Upper lobe of left lung (tissue), 6 donors: Measurements from ENCODE around the gene CCSER2. TPM values are rescaled to one million over a fixed set of nuclear protein-coding genes. Genes with fewer than 3 reads are reported as not detected.

Experiments used
- ATAC-seq, 2 donors: fragments of 200-7000 bp; cut with Tn5 transposase; one replicate each; pipeline ENCODE4 v1.9.1; 2022; ENCODE audit warnings: mild to moderate bottlenecking in 2 of 2, moderate library complexity in 2 of 2; ENCODE audit not compliant: low FRiP score in 2 of 2
- DNase-seq, 2 donors: peaks; one replicate each; pipeline ENCODE4 v3.0.0-alpha.2; 2019 to 2020
- H3K27ac ChIP-seq, 4 donors: fragments of 200-600 bp; sonication (generic); one replicate each; pipeline ENCODE4 v1.5.1; 2016 to 2019
- H3K27me3 ChIP-seq, 4 donors: fragments of 200-600 bp; sonication (generic); one replicate each; pipeline ENCODE4 v1.5.1; 2017 to 2019
- H3K36me3 ChIP-seq, 4 donors: fragments of 200-600 bp; sonication (generic); one replicate each; pipeline ENCODE4 v1.5.1; 2016 to 2019
- H3K4me1 ChIP-seq, 4 donors: fragments of 200-600 bp; sonication (generic); one replicate each; pipeline ENCODE4 v1.5.1; 2018 to 2019
- H3K4me3 ChIP-seq, 4 donors: fragments of 200-600 bp; sonication (generic); one replicate each; pipeline ENCODE4 v1.5.1; 2017 to 2019; ENCODE audit warnings: mild to moderate bottlenecking in 2 of 4, moderate library complexity in 1 of 4
- H3K9me3 ChIP-seq, 4 donors: fragments of 200-600 bp; sonication (generic); one replicate each; pipeline ENCODE4 v1.5.1; 2018 to 2019
- CTCF ChIP-seq, 6 experiments: fragments of 450-650 bp in 4 of 6; fragments of 200-600 bp in 2 of 6; sonication (generic) in 2 of 6; IDR thresholded peaks; one replicate each; pipeline ENCODE4 v1.5.1; 2016 to 2019; ENCODE audit warnings: antibody characterized with exemption in 6 of 6
- EP300 ChIP-seq, 4 donors: sonication (generic); formaldehyde crosslinking; IDR thresholded peaks; one replicate each; pipeline ENCODE4 v1.5.1; 2017; ENCODE audit warnings: antibody characterized with exemption in 4 of 4, control low read depth in 2 of 4
- POLR2A ChIP-seq, 4 donors: fragments of 450-650 bp; IDR thresholded peaks; one replicate each; pipeline ENCODE4 v1.5.1; 2016 to 2017; ENCODE audit warnings: antibody characterized with exemption in 4 of 4, mild to moderate bottlenecking in 2 of 4
- POLR2AphosphoS5 ChIP-seq, 2 donors: sonication (generic); formaldehyde crosslinking; IDR thresholded peaks; one replicate each; pipeline ENCODE4 v1.5.1; 2017; ENCODE audit warnings: antibody characterized with exemption in 2 of 2
- WGBS, 2 donors: methylation state at CpG; one replicate each; pipeline ENCODE4 v1.1.5; 2017 to 2018; 5-methylcytosine and 5-hydroxymethylcytosine counted together
- total RNA-seq, 6 donors: library from RNA; depleted of rRNA in 4 of 6; stranded (reverse); fragments of >200 nt in 4 of 6; gene quantifications; one replicate each; pipeline versions ENCODE4 v1.1.0 to v1.2.1, GENCODE V29; 2016 to 2021
- donor health status: DM: no; HTN: no; CAD: no; lungs with moderate emphysema.
- donor health status: DM: no; HTN: yes; CAD: no; lungs with severe emphysema.

Gene CCSER2
- total RNA-seq, 6 donors from 2014 or later: 28.7 to 78.9 (median 52.6) TPM

- Histone ChIP-seq H3K27me3 (no peaks in the 10 kb centered on the region), H3K36me3 (peaks cover 0 to 5% (median under 1%) of the 10 kb centered on the region in 4 donors), H3K9me3 (no peaks in the 10 kb centered on the region), H3K4me3 (no peak overlapping the region), H3K4me1 (peaks cover 0 to 31% (median 21%) of the 10 kb centered on the region in 4 donors), H3K27ac (no peak overlapping the region)
- ATAC-seq (no peak), DNase-seq (no peak)
- TF ChIP-seq CTCF (IDR thresholded peaks at IDR 0.05) (no peak), EP300 (IDR thresholded peaks at IDR 0.05) (no peak), POLR2A (IDR thresholded peaks at IDR 0.05) (no peak), POLR2AphosphoS5 (IDR thresholded peaks at IDR 0.05) (no peak)
- 96 to 100% methylated on average over 1 of the region's 1 CpG for WGBS, 2 donors
Measured at GRCh38 chr10:84368828-84369227, 40.4 kb downstream of the CCSER2 start.

DNA sequence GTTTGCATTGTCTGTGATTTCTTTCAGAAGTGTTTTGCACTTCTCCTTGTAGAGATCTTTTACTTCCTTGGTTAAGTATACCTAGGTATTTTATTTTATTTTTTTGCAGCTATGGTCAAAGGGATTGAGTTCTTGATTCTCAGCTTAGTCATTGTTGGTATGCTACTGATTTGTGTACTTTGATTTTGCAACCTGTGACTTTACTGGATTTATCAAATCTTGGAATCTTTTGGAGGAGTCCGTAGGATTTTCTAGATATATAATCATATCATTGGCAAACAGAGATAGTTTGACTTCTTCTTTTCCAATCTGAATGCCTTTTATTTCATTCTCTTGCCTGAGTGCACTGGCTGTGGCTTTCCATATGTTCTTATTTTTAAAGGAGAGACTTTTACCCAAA, 41.9 kb downstream of the CCSER2 start:
- Histone ChIP-seq H3K27me3 (no peaks in the 10 kb centered on the region), H3K36me3 (peaks cover 0 to 12% (median 4%) of the 10 kb centered on the region in 4 donors), H3K27ac (no peak overlapping the region), H3K9me3 (no peaks in the 10 kb centered on the region), H3K4me1 (peaks cover 0 to 29% (median 27%) of the 10 kb centered on the region in 4 donors), H3K4me3 (no peak overlapping the region)
- no peak for ATAC-seq
- DNase-seq: no peak
- TF ChIP-seq POLR2AphosphoS5 (IDR thresholded peaks at IDR 0.05) (no peak), EP300 (IDR thresholded peaks at IDR 0.05) (no peak), CTCF (IDR thresholded peaks at IDR 0.05) (no peak), POLR2A (IDR thresholded peaks at IDR 0.05) (no peak)
- 67 to 81% methylated on average over 1 of the region's 1 CpG for WGBS, 2 donors

DNA sequence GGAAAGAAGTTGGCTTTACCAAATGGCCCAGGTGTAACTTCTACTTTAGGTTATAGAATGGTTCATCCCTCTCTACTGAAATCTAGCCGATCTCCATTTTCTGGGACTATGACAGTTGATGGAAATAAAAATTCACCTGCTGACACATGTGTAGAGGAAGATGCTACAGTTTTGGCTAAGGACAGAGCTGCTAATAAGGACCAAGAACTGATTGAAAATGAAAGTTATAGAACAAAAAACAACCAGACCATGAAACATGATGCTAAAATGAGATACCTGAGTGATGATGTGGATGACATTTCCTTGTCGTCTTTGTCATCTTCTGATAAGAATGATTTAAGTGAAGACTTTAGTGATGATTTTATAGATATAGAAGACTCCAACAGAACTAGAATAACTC, 43.6 kb downstream of the CCSER2 start:
- no peaks in the 10 kb centered on the region for H3K27me3 ChIP-seq
- no peak for DNase-seq
- peaks cover 0 to 12% (median 4%) of the 10 kb centered on the region in 4 donors for H3K36me3 ChIP-seq
- no peaks in the 10 kb centered on the region for H3K9me3 ChIP-seq
- TF ChIP-seq CTCF (IDR thresholded peaks at IDR 0.05): no peak
- TF ChIP-seq EP300 (IDR thresholded peaks at IDR 0.05): no peak
- TF ChIP-seq POLR2A (IDR thresholded peaks at IDR 0.05): no peak
- H3K27ac ChIP-seq: no peak overlapping the region
- H3K4me3 ChIP-seq: no peak overlapping the region
- ATAC-seq: no peak
- H3K4me1 ChIP-seq: peaks cover 0 to 24% (median 18%) of the 10 kb centered on the region in 4 donors
- 79 to 90% methylated on average over 2 of the region's 2 CpGs for WGBS, 2 donors

DNA sequence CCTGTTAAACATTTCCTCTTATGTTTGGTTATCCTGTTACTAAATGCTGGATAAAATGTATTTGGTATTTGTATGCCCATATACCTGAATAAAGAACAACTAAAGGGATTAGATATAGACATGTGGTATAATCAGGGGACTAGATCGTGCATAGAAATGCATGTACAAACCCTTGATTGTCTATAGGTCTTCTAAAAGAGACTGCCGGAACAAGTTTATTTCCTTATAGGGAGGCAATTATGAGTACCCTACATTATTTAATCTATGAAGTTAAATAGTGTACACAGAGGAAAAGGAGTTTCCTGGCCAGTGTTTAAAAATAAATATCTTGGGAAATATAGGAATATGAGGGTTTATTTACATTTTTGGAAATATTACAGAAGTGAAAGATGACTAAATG, 44.6 kb downstream of the CCSER2 start:
- no peak overlapping the region for H3K27ac ChIP-seq
- ATAC-seq (no peak), DNase-seq (no peak)
- TF ChIP-seq POLR2A (IDR thresholded peaks at IDR 0.05) (no peak), CTCF (IDR thresholded peaks at IDR 0.05) (no peak), EP300 (IDR thresholded peaks at IDR 0.05) (no peak), POLR2AphosphoS5 (IDR thresholded peaks at IDR 0.05) (no peak)
- no peaks in the 10 kb centered on the region for H3K27me3 ChIP-seq
- no peaks in the 10 kb centered on the region for H3K9me3 ChIP-seq
- H3K4me1 ChIP-seq: peaks cover 0 to 24% (median 15%) of the 10 kb centered on the region in 4 donors
- WGBS, 2 donors: 62 to 68% methylated on average over 2 of the region's 2 CpGs
- peaks cover 0 to 12% (median 4%) of the 10 kb centered on the region in 4 donors for H3K36me3 ChIP-seq
- H3K4me3 ChIP-seq: no peak overlapping the region

DNA sequence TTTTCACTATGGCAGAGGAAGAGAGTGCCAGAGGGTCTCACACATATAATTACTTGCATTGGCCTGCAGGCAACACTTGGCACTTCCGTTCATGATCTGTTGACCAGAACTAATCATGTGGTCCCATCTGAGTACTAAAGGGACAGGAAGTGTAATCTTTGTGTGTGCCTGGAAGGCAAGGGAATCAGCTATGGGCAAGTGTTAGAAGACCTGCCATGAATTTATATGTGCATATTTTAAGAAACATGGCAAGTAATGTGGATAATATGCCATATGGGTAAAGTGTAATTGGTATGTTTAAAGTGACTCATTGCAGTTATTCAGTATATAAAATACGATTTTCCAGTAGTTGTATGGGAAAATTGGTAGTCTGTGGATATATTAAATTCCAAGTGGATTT, 46.1 kb downstream of the CCSER2 start:
- peaks cover 0 to 24% (median 14%) of the 10 kb centered on the region in 4 donors for H3K4me1 ChIP-seq
- no peak for DNase-seq
- H3K27me3 ChIP-seq: no peaks in the 10 kb centered on the region
- no peak for ATAC-seq
- peaks cover 0 to 12% (median 4%) of the 10 kb centered on the region in 4 donors for H3K36me3 ChIP-seq
- WGBS, 2 donors: 63 to 72% methylated on average over 2 of the region's 2 CpGs
- H3K9me3 ChIP-seq: no peaks in the 10 kb centered on the region
- H3K4me3 ChIP-seq: no peak overlapping the region
- no peak overlapping the region for H3K27ac ChIP-seq
- no peak for TF ChIP-seq EP300 (IDR thresholded peaks at IDR 0.05)
- no peak for TF ChIP-seq CTCF (IDR thresholded peaks at IDR 0.05)
- no peak for TF ChIP-seq POLR2A (IDR thresholded peaks at IDR 0.05)
- no peak for TF ChIP-seq POLR2AphosphoS5 (IDR thresholded peaks at IDR 0.05)
